Fibroblast of lung (primary cell): ENCODE results near the gene ULK2.

Experiments used
- EZH2 ChIP-seq: IDR thresholded peaks from 2 replicates; pipeline ENCODE4 v1.5.1; 2012; ENCODE audit warnings: low read length, control low read depth, mild to moderate bottlenecking; ENCODE audit errors: missing control alignments
- TF ChIP-seq, protein P1 (sequence below), 2 donors: IDR thresholded peaks in 1 of 2; conservative IDR thresholded peaks in 1 of 2; 1 replicate in 1 of 2; 2 replicates in 1 of 2; pipeline ENCODE4 v1.5.1; 2011 to 2012; ENCODE audit warnings: low read length in 2 of 2, control low read depth in 1 of 2, inconsistent platforms in 1 of 2, low read depth in 1 of 2, mild to moderate bottlenecking in 1 of 2

DNA sequence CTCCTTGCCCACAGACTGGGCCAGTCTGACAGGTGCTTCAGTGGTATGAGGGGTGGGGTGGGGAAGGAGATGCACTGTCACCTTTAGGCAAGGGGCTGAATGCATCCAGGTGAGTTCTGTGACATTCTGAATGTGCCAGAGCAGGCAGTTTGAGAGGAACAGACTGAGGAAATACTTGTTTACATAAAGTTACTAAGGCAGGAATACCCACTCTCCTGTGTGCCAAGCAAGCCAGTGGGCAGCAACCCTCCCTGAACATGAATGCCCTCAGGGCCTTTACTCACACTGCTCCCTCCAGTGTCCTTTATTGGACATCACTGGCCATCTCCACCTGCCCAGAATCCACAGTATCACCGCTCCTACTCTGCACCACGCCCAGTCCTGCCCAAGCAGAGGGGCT is 33.1 kb upstream of the ULK2 start:
- TF ChIP-seq, protein P1, sequence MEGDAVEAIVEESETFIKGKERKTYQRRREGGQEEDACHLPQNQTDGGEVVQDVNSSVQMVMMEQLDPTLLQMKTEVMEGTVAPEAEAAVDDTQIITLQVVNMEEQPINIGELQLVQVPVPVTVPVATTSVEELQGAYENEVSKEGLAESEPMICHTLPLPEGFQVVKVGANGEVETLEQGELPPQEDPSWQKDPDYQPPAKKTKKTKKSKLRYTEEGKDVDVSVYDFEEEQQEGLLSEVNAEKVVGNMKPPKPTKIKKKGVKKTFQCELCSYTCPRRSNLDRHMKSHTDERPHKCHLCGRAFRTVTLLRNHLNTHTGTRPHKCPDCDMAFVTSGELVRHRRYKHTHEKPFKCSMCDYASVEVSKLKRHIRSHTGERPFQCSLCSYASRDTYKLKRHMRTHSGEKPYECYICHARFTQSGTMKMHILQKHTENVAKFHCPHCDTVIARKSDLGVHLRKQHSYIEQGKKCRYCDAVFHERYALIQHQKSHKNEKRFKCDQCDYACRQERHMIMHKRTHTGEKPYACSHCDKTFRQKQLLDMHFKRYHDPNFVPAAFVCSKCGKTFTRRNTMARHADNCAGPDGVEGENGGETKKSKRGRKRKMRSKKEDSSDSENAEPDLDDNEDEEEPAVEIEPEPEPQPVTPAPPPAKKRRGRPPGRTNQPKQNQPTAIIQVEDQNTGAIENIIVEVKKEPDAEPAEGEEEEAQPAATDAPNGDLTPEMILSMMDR (conservative IDR thresholded peaks at IDR 0.05 in 1 of 2, IDR thresholded peaks at IDR 0.05 in 1 of 2; ENCODE audit: low read depth in 1 of 2, low read length in 2 of 2), result no peak
- no peak for TF ChIP-seq EZH2
